ENCODE data around the gene PGM2L1.

Gene PGM2L1

GRCh38 chr11:74312326-74312725 lies 85.9 kb downstream of the PGM2L1 start:
- DNase-seq (ENCODE audit: low spot score): no peak
- TF ChIP-seq, protein P1, sequence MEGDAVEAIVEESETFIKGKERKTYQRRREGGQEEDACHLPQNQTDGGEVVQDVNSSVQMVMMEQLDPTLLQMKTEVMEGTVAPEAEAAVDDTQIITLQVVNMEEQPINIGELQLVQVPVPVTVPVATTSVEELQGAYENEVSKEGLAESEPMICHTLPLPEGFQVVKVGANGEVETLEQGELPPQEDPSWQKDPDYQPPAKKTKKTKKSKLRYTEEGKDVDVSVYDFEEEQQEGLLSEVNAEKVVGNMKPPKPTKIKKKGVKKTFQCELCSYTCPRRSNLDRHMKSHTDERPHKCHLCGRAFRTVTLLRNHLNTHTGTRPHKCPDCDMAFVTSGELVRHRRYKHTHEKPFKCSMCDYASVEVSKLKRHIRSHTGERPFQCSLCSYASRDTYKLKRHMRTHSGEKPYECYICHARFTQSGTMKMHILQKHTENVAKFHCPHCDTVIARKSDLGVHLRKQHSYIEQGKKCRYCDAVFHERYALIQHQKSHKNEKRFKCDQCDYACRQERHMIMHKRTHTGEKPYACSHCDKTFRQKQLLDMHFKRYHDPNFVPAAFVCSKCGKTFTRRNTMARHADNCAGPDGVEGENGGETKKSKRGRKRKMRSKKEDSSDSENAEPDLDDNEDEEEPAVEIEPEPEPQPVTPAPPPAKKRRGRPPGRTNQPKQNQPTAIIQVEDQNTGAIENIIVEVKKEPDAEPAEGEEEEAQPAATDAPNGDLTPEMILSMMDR (conservative IDR thresholded peaks at IDR 0.05; ENCODE audit: low read depth): no peak
- H3K27ac ChIP-seq: no peak overlapping the region
- CTCF ChIA-PET: no interaction called here
- POLR2A ChIA-PET (ENCODE audit: low non-redundant PET): no interaction called here

- ChIA-PET CTCF (no interaction called here), POLR2A (ENCODE audit: low non-redundant PET) (no interaction called here)
- DNase-seq (ENCODE audit: low spot score): peak; percentile 74
These were observed 86.8 kb downstream of the PGM2L1 start, which contains the start of gene P4HA3 for GRCh38 chr11:74311352-74311926. Gene P4HA3, minus strand, starts transcription at chr11:74311640. Its CDS starts 29 bp downstream, at chr11:74311611.

GRCh38 chr11:74310857-74311256 lies 87.4 kb downstream of the PGM2L1 start:
- DNase-seq (ENCODE audit: low spot score): no peak
- POLR2A ChIA-PET (ENCODE audit: low non-redundant PET): no interaction called here
- no peak overlapping the region; the same call in 1 of the 2 replicates for H3K27ac ChIP-seq
- TF ChIP-seq, protein P1 (conservative IDR thresholded peaks at IDR 0.05; ENCODE audit: low read depth): no peak
- CTCF ChIA-PET: no interaction called here

More at GRCh38 chr11:74311352-74311926, 86.8 kb downstream of the PGM2L1 start, which contains the start of gene P4HA3:
- TF ChIP-seq, protein P1 (conservative IDR thresholded peaks at IDR 0.05; ENCODE audit: low read depth): peak; percentile 21; the same call in 1 of the 2 replicates
- H3K27ac ChIP-seq: peak within 1 kb of the TSS; percentile 19; the same call in 1 of the 2 replicates

DNA sequence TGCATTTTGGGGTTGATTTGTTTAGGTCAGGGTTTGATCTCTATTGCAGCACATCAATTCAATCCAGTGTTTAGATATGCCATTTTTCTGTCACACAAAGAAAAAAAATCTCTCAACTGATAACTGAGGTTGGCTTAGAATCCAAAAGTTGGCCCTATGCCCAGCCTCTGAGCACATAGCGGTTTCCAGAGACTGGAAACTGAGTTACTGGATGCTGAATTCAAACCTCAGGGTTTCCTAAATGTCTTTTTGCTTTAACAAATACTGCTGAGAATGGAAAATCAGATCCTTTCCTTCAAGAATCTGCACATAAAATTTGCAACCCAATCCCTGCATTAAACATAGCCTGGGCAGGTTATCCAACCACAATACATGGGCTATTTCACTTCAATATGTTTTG lies 90.8 kb downstream of the PGM2L1 start:
- POLR2A ChIA-PET (ENCODE audit: low non-redundant PET): no interaction called here
- DNase-seq (ENCODE audit: low spot score): no peak
- TF ChIP-seq, protein P1 (conservative IDR thresholded peaks at IDR 0.05; ENCODE audit: low read depth): no peak
- no peak overlapping the region for H3K27ac ChIP-seq
- CTCF ChIA-PET: no interaction called here

GRCh38 chr11:74306435-74307175 lies 91.6 kb downstream of the PGM2L1 start:
- TF ChIP-seq, protein P1 (conservative IDR thresholded peaks at IDR 0.05; ENCODE audit: low read depth): no peak
- DNase-seq (ENCODE audit: low spot score): no peak
- ChIA-PET CTCF (no interaction called here), POLR2A (ENCODE audit: low non-redundant PET) (no interaction called here)
- H3K27ac ChIP-seq: no peak overlapping the region

GRCh38 chr11:74299015-74299414 lies 99.2 kb downstream of the PGM2L1 start:
- POLR2A ChIA-PET (ENCODE audit: low non-redundant PET): no interaction called here
- H3K27ac ChIP-seq: no peak overlapping the region
- DNase-seq (ENCODE audit: low spot score): no peak
- TF ChIP-seq, protein P1 (conservative IDR thresholded peaks at IDR 0.05; ENCODE audit: low read depth): no peak
- CTCF ChIA-PET: no interaction called here

Data from RWPE1 (cell line).